Fibroblast of the aortic adventitia (primary cell): ENCODE results near the gene MYOZ1. TPM values are rescaled to one million over a fixed set of nuclear protein-coding genes. Genes with fewer than 3 reads are reported as not detected.
"Not testable (repeated sequence)": the region's sequence is repeated elsewhere in the genome, so short reads cannot be mapped to it uniquely, and the experiment has no call there.

ENCODE experiments used
- DNase-seq: peaks from one replicate; pipeline ENCODE4 v3.0.0-alpha.2; 2010; ENCODE audit warnings: low read depth
- H3K4me3 ChIP-seq: 2 replicates; pipeline ENCODE4 v1.5.1; 2011; ENCODE audit warnings: low read depth, mild to moderate bottlenecking, control low read depth, low read length, moderate library complexity
- CTCF ChIP-seq: IDR thresholded peaks from 2 replicates; pipeline ENCODE4 v1.5.1; 2011; ENCODE audit warnings: mild to moderate bottlenecking, low read length, control low read depth, inconsistent platforms; ENCODE audit not compliant: insufficient read depth
- total RNA-seq: library from RNA; depleted of rRNA; stranded (reverse); fragments of >200 nt; gene quantifications from 2 replicates; pipeline ENCODE4 v1.2.3, GENCODE V29; 2012; ENCODE audit warnings: low replicate concordance

MYOZ1 gene
- total RNA-seq: not detected in 2 replicates

GRCh38 chr10:73641328-73642060 lies at the start of gene MYOZ1:
TSS of gene MYOZ1 (minus strand) at chr10:73641474. CDS start at chr10:73640017, 1,457 bp downstream.
- no peak for TF ChIP-seq CTCF
- DNase-seq: no peak
- no peak within 1 kb of the TSS for H3K4me3 ChIP-seq

- H3K4me3 ChIP-seq, DNase-seq: not testable (repeated sequence)
Measured at GRCh38 chr10:73690755-73691154, 49.5 kb upstream of the MYOZ1 start.

- not testable (repeated sequence) for DNase-seq, H3K4me3 ChIP-seq
Measured at GRCh38 chr10:73689596-73689995, 48.3 kb upstream of the MYOZ1 start.

- not testable (repeated sequence) for DNase-seq, H3K4me3 ChIP-seq
Measured at GRCh38 chr10:73687641-73688040, 46.4 kb upstream of the MYOZ1 start.

- DNase-seq, H3K4me3 ChIP-seq: not testable (repeated sequence)
Measured at GRCh38 chr10:73674546-73674945, 33.3 kb upstream of the MYOZ1 start.

- not testable (repeated sequence) for H3K4me3 ChIP-seq, DNase-seq
Measured at GRCh38 chr10:73668378-73668777, 27.1 kb upstream of the MYOZ1 start.

- peak; percentile 49 for DNase-seq
- not testable (repeated sequence) for H3K4me3 ChIP-seq
Measured at GRCh38 chr10:73666153-73666809, 25.0 kb upstream of the MYOZ1 start.

- H3K4me3 ChIP-seq, DNase-seq: not testable (repeated sequence)
Measured at GRCh38 chr10:73665581-73665980, 24.3 kb upstream of the MYOZ1 start.

GRCh38 chr10:73664156-73665040 lies 23.1 kb upstream of the MYOZ1 start:
- H3K4me3 ChIP-seq: not testable (repeated sequence)

GRCh38 chr10:73663621-73664020 lies 22.3 kb upstream of the MYOZ1 start:
- H3K4me3 ChIP-seq, DNase-seq: not testable (repeated sequence)

More at GRCh38 chr10:73664156-73665040, 23.1 kb upstream of the MYOZ1 start:
- DNase-seq: not testable (repeated sequence)

GRCh38 chr10:73662705-73663104 lies 21.4 kb upstream of the MYOZ1 start:
- not testable (repeated sequence) for H3K4me3 ChIP-seq, DNase-seq

GRCh38 chr10:73655990-73656298 lies 14.7 kb upstream of the MYOZ1 start, which contains the start of gene SYNPO2L:
TSS of gene SYNPO2L (minus strand) at chr10:73656029. CDS start at chr10:73655922, 107 bp downstream.
- no peak for TF ChIP-seq CTCF
- DNase-seq: no peak
- H3K4me3 ChIP-seq: no peak within 1 kb of the TSS
